HCT116 (cell line): ENCODE measurements around the gene POLR3C.
"Not testable (repeated sequence)": the region's sequence is repeated elsewhere in the genome, so short reads cannot be mapped to it uniquely, and the experiment has no call there.

Experiments
- CTCF ChIP-seq, 3 experiments: fragments of 200-600 bp in 1 of 3; sonication (generic) in 1 of 3; IDR thresholded peaks in 2 of 3; conservative IDR thresholded peaks in 1 of 3; 2 replicates each; pipeline ENCODE4 v1.5.1; 2012 to 2017; ENCODE audit warnings: low read depth in 2 of 3, low read length in 2 of 3, antibody characterized with exemption in 1 of 3, borderline replicate concordance in 1 of 3, control low read depth in 1 of 3, mild to moderate bottlenecking in 1 of 3, mixed read lengths in 1 of 3, mixed run types in 1 of 3, moderate library complexity in 1 of 3; ENCODE audit not compliant: insufficient read depth in 1 of 3
- EZH2 ChIP-seq: fragments of 200-600 bp; sonication (generic); IDR thresholded peaks from 2 replicates; pipeline ENCODE4 v1.6.1; 2017; ENCODE audit warnings: antibody characterized with exemption, mixed run types
- MAX ChIP-seq: IDR thresholded peaks from 2 replicates; pipeline ENCODE4 v1.6.1; 2012
- POLR2A ChIP-seq: IDR thresholded peaks from 2 replicates; pipeline ENCODE4 v1.7.0; 2011; ENCODE audit warnings: borderline replicate concordance; ENCODE audit not compliant: insufficient read depth, insufficient read length; ENCODE audit errors: extremely low read depth
- POLR2AphosphoS5 ChIP-seq: IDR thresholded peaks from 2 replicates; pipeline ENCODE4 v1.6.1; 2011; ENCODE audit warnings: mild to moderate bottlenecking, low read depth, low read length, moderate library complexity
- REST ChIP-seq: IDR thresholded peaks from 2 replicates; pipeline ENCODE4 v1.6.1; 2012; ENCODE audit warnings: low read depth
- SP1 ChIP-seq: IDR thresholded peaks from 2 replicates; pipeline ENCODE4 v1.6.1; 2012; ENCODE audit warnings: low read depth
- YY1 ChIP-seq: IDR thresholded peaks from 2 replicates; pipeline ENCODE4 v1.6.1; 2011; ENCODE audit warnings: low read length, low read depth, moderate library complexity, mild to moderate bottlenecking; ENCODE audit not compliant: insufficient replicate concordance; ENCODE audit errors: extremely low read depth
- ZFX ChIP-seq: fragments of 450-650 bp; IDR thresholded peaks from 2 replicates; pipeline ENCODE4 v1.6.1; 2017
- ZNF274 ChIP-seq: fragments of 200-500 bp; sonication (Bioruptor generic); IDR thresholded peaks from 2 replicates; pipeline ENCODE4 v1.6.1; 2014; ENCODE audit warnings: mild to moderate bottlenecking, low read depth, low read length, inconsistent platforms

- not testable (repeated sequence) for TF ChIP-seq CTCF (IDR thresholded peaks at IDR 0.05 in 2 of 3, conservative IDR thresholded peaks at IDR 0.05 in 1 of 3; ENCODE audit: borderline replicate concordance in 1 of 3, insufficient read depth in 1 of 3, low read depth in 2 of 3, low read length in 2 of 3); POLR2AphosphoS5; REST; YY1; EZH2; POLR2A; MAX; ZNF274; ZFX; SP1
Measured at GRCh38 chr1:145822779-145823331, 1.1 kb upstream of the POLR3C start.
